ENCODE data around the gene CCDC18. TPM values are rescaled to one million over a fixed set of nuclear protein-coding genes. Genes with fewer than 3 reads are reported as not detected.
"Not testable (repeated sequence)": the region's sequence is repeated elsewhere in the genome, so short reads cannot be mapped to it uniquely, and the experiment has no call there.

Gene CCDC18
- total RNA-seq, 2 donors from 2014 or later = 27.0 to 30.1 TPM

GRCh38 chr1:93257889-93258288 is 77.4 kb downstream of the CCDC18 start:
- H3K4me3 Mint-ChIP-seq = no peak overlapping the region
- no peaks in the 10 kb centered on the region for H3K27me3 Mint-ChIP-seq (ENCODE audit: low read depth)
- H3K36me3 Mint-ChIP-seq (ENCODE audit: insufficient read depth in 2 of 2) = peaks cover 19 to 35% of the 10 kb centered on the region in 2 donors
- ATAC-seq (replicated peaks in 1 of 2) (no peak), DNase-seq (no peak)
- H3K27ac Mint-ChIP-seq = no peak overlapping the region
- H3K4me1 Mint-ChIP-seq (ENCODE audit: low read depth) = no peaks in the 10 kb centered on the region
- peaks cover 5% of the 10 kb centered on the region in 2 donors for H3K9me3 Mint-ChIP-seq

DNA sequence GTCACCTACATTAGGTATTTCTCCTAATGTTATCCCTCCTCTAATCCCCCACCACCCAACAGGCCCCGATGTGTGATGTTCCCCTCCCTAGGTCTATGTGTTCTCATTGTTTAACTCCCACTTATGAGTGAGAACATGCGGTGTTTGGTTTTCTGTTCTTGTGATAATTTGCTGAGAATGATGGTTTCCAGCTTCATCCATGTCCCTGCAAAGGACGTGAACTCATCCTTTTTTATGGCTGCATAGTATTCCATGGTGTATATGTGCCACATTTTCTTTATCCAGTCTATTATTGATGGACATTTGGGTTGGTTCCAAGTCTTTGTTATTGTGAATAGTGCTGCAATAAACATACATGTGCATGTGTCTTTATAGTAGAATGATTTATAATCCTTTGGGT is 80.2 kb downstream of the CCDC18 start:
- H3K4me1 Mint-ChIP-seq (ENCODE audit: low read depth); H3K27me3 Mint-ChIP-seq (ENCODE audit: low read depth); ATAC-seq (replicated peaks in 1 of 2); DNase-seq; H3K4me3 Mint-ChIP-seq; H3K27ac Mint-ChIP-seq: not testable (repeated sequence)
- H3K9me3 Mint-ChIP-seq = peaks cover 9 to 12% of the 10 kb centered on the region in 2 donors
- H3K36me3 Mint-ChIP-seq (ENCODE audit: insufficient read depth in 2 of 2) = peaks cover 28 to 47% of the 10 kb centered on the region in 2 donors

- H3K27ac Mint-ChIP-seq = no peak overlapping the region
- H3K9me3 Mint-ChIP-seq = peaks cover 14 to 17% of the 10 kb centered on the region in 2 donors
- no peaks in the 10 kb centered on the region for H3K27me3 Mint-ChIP-seq (ENCODE audit: low read depth)
- no peak overlapping the region for H3K4me3 Mint-ChIP-seq
- DNase-seq = no peak
- no peaks in the 10 kb centered on the region for H3K4me1 Mint-ChIP-seq (ENCODE audit: low read depth)
- ATAC-seq (replicated peaks in 1 of 2) = no peak
- H3K36me3 Mint-ChIP-seq (ENCODE audit: insufficient read depth in 2 of 2) = peaks cover 33 to 57% of the 10 kb centered on the region in 2 donors
Observed at GRCh38 chr1:93262645-93263044, 82.1 kb downstream of the CCDC18 start.

DNA sequence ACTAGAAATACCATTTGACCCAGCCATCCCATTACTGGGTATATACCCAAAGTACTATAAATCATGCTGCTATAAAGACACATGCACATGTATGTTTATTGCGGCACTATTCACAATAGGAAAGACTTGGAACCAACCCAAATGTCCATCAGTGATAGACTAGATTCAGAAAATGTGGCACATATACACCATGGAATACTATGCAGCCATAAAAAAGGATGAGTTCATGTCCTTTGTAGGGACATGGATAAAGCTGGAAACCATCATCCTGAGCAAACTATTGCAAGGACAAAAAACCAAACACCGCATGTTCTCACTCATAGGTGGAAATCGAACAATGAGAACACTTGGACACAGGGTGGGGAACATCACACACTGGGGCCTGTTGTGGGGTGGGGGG is 88.4 kb downstream of the CCDC18 start:
- not testable (repeated sequence) for H3K4me1 Mint-ChIP-seq (ENCODE audit: low read depth); ATAC-seq (replicated peaks in 1 of 2); H3K4me3 Mint-ChIP-seq; H3K27ac Mint-ChIP-seq; H3K27me3 Mint-ChIP-seq (ENCODE audit: low read depth); DNase-seq
- Mint-ChIP-seq H3K9me3 (peaks cover 5 to 10% of the 10 kb centered on the region in 2 donors), H3K36me3 (ENCODE audit: insufficient read depth in 2 of 2) (peaks cover 20 to 34% of the 10 kb centered on the region in 2 donors)

- not testable (repeated sequence) for H3K9me3 Mint-ChIP-seq; H3K36me3 Mint-ChIP-seq (ENCODE audit: insufficient read depth in 2 of 2); H3K27ac Mint-ChIP-seq; H3K27me3 Mint-ChIP-seq (ENCODE audit: low read depth); ATAC-seq (replicated peaks in 1 of 2); DNase-seq; H3K4me3 Mint-ChIP-seq; H3K4me1 Mint-ChIP-seq (ENCODE audit: low read depth)
Observed at GRCh38 chr1:93275262-93275633, 94.7 kb downstream of the CCDC18 start.

- Mint-ChIP-seq H3K27ac (no peak overlapping the region), H3K27me3 (ENCODE audit: low read depth) (no peaks in the 10 kb centered on the region), H3K36me3 (ENCODE audit: insufficient read depth in 2 of 2) (peaks cover 10 to 11% of the 10 kb centered on the region in 2 donors), H3K4me3 (no peak overlapping the region), H3K4me1 (ENCODE audit: low read depth) (no peaks in the 10 kb centered on the region), H3K9me3 (peaks cover under 1 to 4% of the 10 kb centered on the region in 2 donors)
- DNase-seq = no peak
- ATAC-seq (replicated peaks in 1 of 2) = no peak
Observed at GRCh38 chr1:93275634-93276295, 95.2 kb downstream of the CCDC18 start.

GRCh38 chr1:93277530-93277929 is 97.0 kb downstream of the CCDC18 start:
- not testable (repeated sequence) for H3K27ac Mint-ChIP-seq; H3K4me3 Mint-ChIP-seq; DNase-seq; ATAC-seq (replicated peaks in 1 of 2); H3K4me1 Mint-ChIP-seq (ENCODE audit: low read depth); H3K9me3 Mint-ChIP-seq; H3K27me3 Mint-ChIP-seq (ENCODE audit: low read depth)
- peaks cover 9 to 13% of the 10 kb centered on the region in 2 donors for H3K36me3 Mint-ChIP-seq (ENCODE audit: insufficient read depth in 2 of 2)

DNA sequence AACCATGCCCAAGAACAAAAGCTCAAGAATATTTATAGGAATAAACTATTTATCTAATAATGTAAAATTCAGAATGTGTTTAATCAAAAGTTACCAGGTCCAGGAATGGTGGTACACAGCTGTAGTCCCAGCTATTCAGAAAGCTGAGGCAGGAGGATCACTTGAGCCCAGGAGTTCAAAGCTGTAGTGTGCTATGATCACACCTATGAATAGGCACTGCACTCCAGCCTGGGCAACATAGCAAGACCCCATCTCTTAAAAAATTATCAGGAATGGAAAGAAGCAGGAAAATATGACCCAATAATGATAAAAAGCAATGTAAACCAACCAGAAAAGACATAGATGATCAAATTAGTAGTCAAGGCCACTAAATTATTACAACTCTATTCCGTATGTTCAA is 103.0 kb downstream of the CCDC18 start:
- H3K36me3 Mint-ChIP-seq (ENCODE audit: insufficient read depth in 2 of 2) = peaks cover 13 to 19% of the 10 kb centered on the region in 2 donors
- no peak overlapping the region for H3K27ac Mint-ChIP-seq

GRCh38 chr1:93288558-93288957 is 108.0 kb downstream of the CCDC18 start:
- H3K9me3 Mint-ChIP-seq = no peaks in the 10 kb centered on the region

More for the DNA sequence above, 103.0 kb downstream of the CCDC18 start:
- no peak for ATAC-seq (replicated peaks in 1 of 2)
- Mint-ChIP-seq H3K9me3 (peaks cover 2 to 4% of the 10 kb centered on the region in 2 donors), H3K4me3 (no peak overlapping the region), H3K4me1 (ENCODE audit: low read depth) (no peaks in the 10 kb centered on the region), H3K27me3 (ENCODE audit: low read depth) (no peaks in the 10 kb centered on the region)
- DNase-seq = no peak

GRCh38 chr1:93296555-93297154 is 116.1 kb downstream of the CCDC18 start:
- no peaks in the 10 kb centered on the region for H3K36me3 Mint-ChIP-seq (ENCODE audit: insufficient read depth in 2 of 2)
- ATAC-seq (replicated peaks in 1 of 2) (no peak), DNase-seq (no peak)
- no peak overlapping the region for H3K27ac Mint-ChIP-seq
- no peak overlapping the region for H3K4me3 Mint-ChIP-seq
- H3K27me3 Mint-ChIP-seq (ENCODE audit: low read depth) = no peaks in the 10 kb centered on the region
- no peaks in the 10 kb centered on the region for H3K4me1 Mint-ChIP-seq (ENCODE audit: low read depth)
- H3K9me3 Mint-ChIP-seq = no peaks in the 10 kb centered on the region

More at GRCh38 chr1:93288558-93288957, 108.0 kb downstream of the CCDC18 start:
- Mint-ChIP-seq H3K36me3 (ENCODE audit: insufficient read depth in 2 of 2) (peaks cover 15 to 17% of the 10 kb centered on the region in 2 donors), H3K27ac (no peak overlapping the region), H3K4me3 (no peak overlapping the region), H3K4me1 (ENCODE audit: low read depth) (no peaks in the 10 kb centered on the region), H3K27me3 (ENCODE audit: low read depth) (no peaks in the 10 kb centered on the region)
- DNase-seq (no peak), ATAC-seq (replicated peaks in 1 of 2) (no peak)

DNA sequence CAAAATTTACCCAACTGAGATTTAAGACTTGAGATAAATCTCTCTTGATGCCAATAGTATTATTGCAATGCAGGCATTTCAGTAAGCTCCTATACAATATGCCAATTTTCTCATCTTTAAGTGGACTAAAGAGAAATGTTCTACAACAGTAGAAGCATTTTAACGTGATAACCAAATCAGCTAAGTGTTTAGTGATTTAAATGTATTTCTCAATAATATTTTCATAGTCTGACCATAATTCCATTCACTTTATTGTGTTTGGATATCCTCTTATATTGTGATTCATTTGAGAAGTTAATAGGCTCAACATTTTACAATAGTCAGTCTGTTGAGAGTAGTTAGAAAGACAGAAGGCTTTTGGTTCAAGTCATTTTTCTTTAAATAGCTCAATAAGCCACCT is 120.6 kb downstream of the CCDC18 start:
- Mint-ChIP-seq H3K36me3 (ENCODE audit: insufficient read depth in 2 of 2) (peaks cover 0 to 1% of the 10 kb centered on the region in 2 donors), H3K4me3 (no peak overlapping the region), H3K27ac (no peak overlapping the region), H3K9me3 (no peaks in the 10 kb centered on the region), H3K27me3 (ENCODE audit: low read depth) (no peaks in the 10 kb centered on the region), H3K4me1 (ENCODE audit: low read depth) (no peaks in the 10 kb centered on the region)
- DNase-seq (no peak), ATAC-seq (replicated peaks in 1 of 2) (no peak)

DNA sequence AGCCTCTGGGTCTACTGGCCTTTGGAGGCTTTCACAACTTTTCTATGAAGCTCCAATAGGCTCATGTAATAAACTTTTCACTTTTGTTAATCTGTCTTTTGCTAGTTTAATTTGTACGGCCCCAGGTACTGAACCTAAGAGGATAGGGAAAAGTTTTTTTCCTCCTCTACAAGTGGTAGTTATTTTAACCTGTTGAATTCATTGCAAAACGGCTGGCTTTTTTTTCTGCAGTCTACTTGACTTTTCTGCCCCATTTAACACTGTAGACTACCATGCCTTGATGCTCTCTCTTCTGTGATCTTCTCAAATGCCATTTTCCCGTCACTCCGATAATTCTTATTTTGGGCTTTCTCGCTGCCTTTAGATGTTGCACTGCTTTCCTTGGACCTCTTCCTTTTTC is 121.6 kb downstream of the CCDC18 start:
- no peak overlapping the region for H3K4me3 Mint-ChIP-seq
- H3K36me3 Mint-ChIP-seq (ENCODE audit: insufficient read depth in 2 of 2) = peaks cover 0 to 1% of the 10 kb centered on the region in 2 donors
- H3K4me1 Mint-ChIP-seq (ENCODE audit: low read depth) = no peaks in the 10 kb centered on the region
- no peak overlapping the region for H3K27ac Mint-ChIP-seq
- H3K27me3 Mint-ChIP-seq (ENCODE audit: low read depth) = no peaks in the 10 kb centered on the region
- ATAC-seq (replicated peaks in 1 of 2) (no peak), DNase-seq (no peak)
- H3K9me3 Mint-ChIP-seq = no peaks in the 10 kb centered on the region

DNA sequence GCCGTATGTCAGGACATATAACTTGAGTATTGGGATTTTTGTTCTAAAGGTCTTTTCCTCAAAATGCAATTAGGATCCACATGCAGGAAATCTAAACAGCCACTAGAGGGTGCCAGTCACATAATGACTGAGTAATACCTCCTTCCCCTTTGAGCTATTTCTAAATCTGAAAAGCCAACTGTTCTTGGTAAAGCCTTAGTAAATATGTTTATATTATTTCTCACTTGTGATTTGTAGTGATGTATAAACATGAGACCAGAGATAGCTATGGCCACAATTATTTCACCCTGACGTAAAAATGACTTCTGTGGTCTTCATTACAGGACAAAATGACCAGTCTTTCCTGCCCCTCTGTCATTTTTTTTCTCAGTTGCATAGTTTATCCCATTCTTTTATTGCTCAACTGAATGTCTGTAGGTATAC is 124.2 kb downstream of the CCDC18 start:
- ATAC-seq (replicated peaks in 1 of 2) (peak; percentile 46 to 58), DNase-seq (peak; percentile 29 to 32)
- no peaks in the 10 kb centered on the region for H3K27me3 Mint-ChIP-seq (ENCODE audit: low read depth)
- H3K36me3 Mint-ChIP-seq (ENCODE audit: insufficient read depth in 2 of 2) = peaks cover 1 to 2% of the 10 kb centered on the region in 2 donors
- H3K4me1 Mint-ChIP-seq (ENCODE audit: low read depth) = no peaks in the 10 kb centered on the region
- no peak overlapping the region for H3K27ac Mint-ChIP-seq
- H3K9me3 Mint-ChIP-seq = no peaks in the 10 kb centered on the region
- no peak overlapping the region for H3K4me3 Mint-ChIP-seq
